Osteocyte (in vitro differentiated cells): Measurements from ENCODE around the gene WARS2. TPM values are rescaled to one million over a fixed set of nuclear protein-coding genes. Genes with fewer than 3 reads are reported as not detected.

Source experiments
- DNase-seq: peaks from one replicate; pipeline ENCODE4 v3.0.0; 2021; ENCODE audit warnings: mixed read lengths; ENCODE audit not compliant: unreplicated experiment; ENCODE audit errors: extremely low spot score
- H3K27ac Mint-ChIP-seq: one replicate; pipeline ENCODE4 v1.8.0; 2021; ENCODE audit warnings: mild to moderate bottlenecking, mixed read lengths; ENCODE audit not compliant: unreplicated experiment
- H3K27me3 Mint-ChIP-seq: one replicate; pipeline ENCODE4 v1.8.0; 2021; ENCODE audit warnings: mixed read lengths; ENCODE audit not compliant: unreplicated experiment
- H3K36me3 Mint-ChIP-seq: one replicate; pipeline ENCODE4 v1.8.0; 2021; ENCODE audit warnings: mixed read lengths; ENCODE audit not compliant: unreplicated experiment
- H3K4me1 Mint-ChIP-seq: one replicate; pipeline ENCODE4 v1.8.0; 2021; ENCODE audit warnings: mixed read lengths; ENCODE audit not compliant: unreplicated experiment
- H3K4me3 Mint-ChIP-seq: one replicate; pipeline ENCODE4 v1.8.0; 2021; ENCODE audit warnings: mild to moderate bottlenecking, moderate library complexity, mixed read lengths; ENCODE audit not compliant: unreplicated experiment
- H3K9me3 Mint-ChIP-seq: one replicate; pipeline ENCODE4 v1.8.0; 2021; ENCODE audit warnings: mixed read lengths; ENCODE audit not compliant: unreplicated experiment
- CTCF ChIP-seq: fragments of 200-600 bp; sonication (generic); IDR thresholded peaks from 2 replicates; pipeline ENCODE4 v1.5.0; 2021; ENCODE audit warnings: antibody characterized with exemption, mild to moderate bottlenecking, moderate library complexity
- total RNA-seq: library from RNA; stranded (reverse); gene quantifications from 2 replicates; pipeline ENCODE4 v1.2.1, GENCODE V29; 2021

Gene WARS2
- total RNA-seq, 1 donor from 2014 or later: 13.2 TPM

- Mint-ChIP-seq H3K36me3 (peaks cover 2% of the 10 kb centered on the region), H3K4me1 (no peaks in the 10 kb centered on the region), H3K4me3 (no peak overlapping the region), H3K27ac (no peak overlapping the region), H3K9me3 (no peaks in the 10 kb centered on the region), H3K27me3 (no peaks in the 10 kb centered on the region)
- no peak for TF ChIP-seq CTCF
- DNase-seq: no peak
These were observed 7.2 kb upstream of the WARS2 start for GRCh38 chr1:119147661-119148090.

- H3K27ac Mint-ChIP-seq: no peak overlapping the region
- no peak for DNase-seq
- H3K27me3 Mint-ChIP-seq: no peaks in the 10 kb centered on the region
- H3K4me3 Mint-ChIP-seq: no peak overlapping the region
- H3K4me1 Mint-ChIP-seq: peaks cover 5% of the 10 kb centered on the region
- peaks cover 2% of the 10 kb centered on the region for H3K36me3 Mint-ChIP-seq
- TF ChIP-seq CTCF: no peak
- no peaks in the 10 kb centered on the region for H3K9me3 Mint-ChIP-seq
These were observed 6.0 kb upstream of the WARS2 start for GRCh38 chr1:119146466-119146865.

GRCh38 chr1:119144813-119145212 is 4.4 kb upstream of the WARS2 start:
- no peak overlapping the region for H3K4me3 Mint-ChIP-seq
- TF ChIP-seq CTCF: no peak
- peaks cover 12% of the 10 kb centered on the region for H3K4me1 Mint-ChIP-seq
- peaks cover 2% of the 10 kb centered on the region for H3K36me3 Mint-ChIP-seq
- no peaks in the 10 kb centered on the region for H3K27me3 Mint-ChIP-seq
- no peaks in the 10 kb centered on the region for H3K9me3 Mint-ChIP-seq
- no peak overlapping the region for H3K27ac Mint-ChIP-seq
- no peak for DNase-seq

- Mint-ChIP-seq H3K4me1 (peaks cover 13% of the 10 kb centered on the region), H3K27ac (no peak overlapping the region), H3K27me3 (no peaks in the 10 kb centered on the region), H3K4me3 (no peak overlapping the region), H3K36me3 (peaks cover under 1% of the 10 kb centered on the region), H3K9me3 (no peaks in the 10 kb centered on the region)
- TF ChIP-seq CTCF: no peak
- DNase-seq: no peak
These were observed 3.3 kb upstream of the WARS2 start for GRCh38 chr1:119143706-119144105.

GRCh38 chr1:119141660-119142059 is 1.2 kb upstream of the WARS2 start:
- no peaks in the 10 kb centered on the region for H3K27me3 Mint-ChIP-seq
- H3K27ac Mint-ChIP-seq: no peak overlapping the region
- H3K4me3 Mint-ChIP-seq: no peak overlapping the region
- H3K9me3 Mint-ChIP-seq: no peaks in the 10 kb centered on the region
- TF ChIP-seq CTCF: no peak
- peaks cover 13% of the 10 kb centered on the region for H3K4me1 Mint-ChIP-seq
- DNase-seq: no peak
- H3K36me3 Mint-ChIP-seq: no peaks in the 10 kb centered on the region
